K562 (cell line): ENCODE data around the gene AIRE. TPM values are rescaled to one million over a fixed set of nuclear protein-coding genes. Genes with fewer than 3 reads are reported as not detected.

Experiments
- ATAC-seq: fragments of 200-7000 bp; cut with Tn5 transposase; 3 replicates; pipeline ENCODE4 v1.9.1; 2020; ENCODE audit warnings: moderate library complexity
- BruUV-seq: library from RNA; stranded (reverse); fragments of 400-500 nt; replicated peaks from 2 replicates; lab custom pipeline; 2021; lab: Mats Ljungman, UMichigan
- CTCF ChIA-PET: fragments of 300-600 bp; formaldehyde crosslinking; extraction: SDS; loops from one replicate; lab custom pipeline; 2021; ENCODE audit warnings: low intra/inter-chr PET ratio; lab: Yijun Ruan, JAX
- POLR2A ChIA-PET: fragments of 300-600, 350-650 bp; sonication (Branson Sonifier 250); formaldehyde crosslinking; extraction: SDS; loops from one replicate; lab custom pipeline; 2021; ENCODE audit warnings: antibody characterized with exemption, inconsistent platforms; lab: Yijun Ruan, JAX
- DNase-seq, 4 experiments: peaks; one replicate each; pipeline versions ENCODE4 v3.0.0 to v3.0.0-alpha.2; 2011 to 2018; ENCODE audit warnings: low spot score in 3 of 4, mixed read lengths in 3 of 4; ENCODE audit errors: extremely low read depth in 1 of 4
- FAIRE-seq: peaks from 2 replicates; lab custom pipeline; 2011; peaks lifted over from hg19 to GRCh38; lab: Jason Lieb, UNC
- H2AFZ ChIP-seq: 2 replicates; pipeline ENCODE4 v1.6.0; 2011; ENCODE audit warnings: low read depth, low read length, control low read depth, inconsistent platforms
- H3K27ac ChIP-seq: fragments of 200-600 bp; 3 replicates; pipeline ENCODE4 v1.8.0; 2011; ENCODE audit warnings: low read depth, mild to moderate bottlenecking, control low read depth, inconsistent platforms, low read length, moderate library complexity, mixed read lengths; ENCODE audit errors: extremely low read depth
- H3K27me3 ChIP-seq, 2 experiments: fragments of 300-600 bp in 1 of 2; 2 replicates in 1 of 2; 3 replicates in 1 of 2; pipeline versions ENCODE4 v1.6.0 to v1.8.0; 2011; ENCODE audit warnings: inconsistent platforms in 2 of 2, low read length in 2 of 2, mild to moderate bottlenecking in 1 of 2, mixed read lengths in 1 of 2, moderate library complexity in 1 of 2; ENCODE audit not compliant: control insufficient read depth in 2 of 2, insufficient read depth in 2 of 2
- H3K36me3 ChIP-seq: fragments of 300-600 bp; 3 replicates; pipeline ENCODE4 v1.8.0; 2011; ENCODE audit warnings: mild to moderate bottlenecking, low read length, inconsistent platforms; ENCODE audit not compliant: control insufficient read depth, insufficient read depth
- H3K4me1 ChIP-seq, 2 experiments: fragments of 200-600 bp in 1 of 2; replicated peaks in 1 of 2; 2 replicates in 1 of 2; 3 replicates in 1 of 2; pipeline versions ENCODE4 v1.5.1 to v1.8.0; 2011; ENCODE audit warnings: inconsistent platforms in 2 of 2, low read length in 2 of 2, mild to moderate bottlenecking in 1 of 2, mixed read lengths in 1 of 2, moderate library complexity in 1 of 2; ENCODE audit not compliant: control insufficient read depth in 2 of 2, insufficient read depth in 2 of 2
- H3K4me2 ChIP-seq: 2 replicates; pipeline ENCODE4 v1.6.1; 2011; ENCODE audit warnings: low read length, control low read depth, inconsistent platforms, mixed read lengths; ENCODE audit not compliant: insufficient read depth
- H3K4me3 ChIP-seq: fragments of 200-600 bp; sonication (generic), shearing (Covaris generic); 2 replicates; pipeline ENCODE4 v1.5.1; 2016; ENCODE audit warnings: control low read depth, inconsistent platforms
- H3K79me2 ChIP-seq: fragments of 200-600 bp; 3 replicates; pipeline ENCODE4 v1.8.0; 2011; ENCODE audit warnings: low read length, inconsistent platforms; ENCODE audit not compliant: control insufficient read depth, insufficient read depth
- H3K9ac ChIP-seq, 2 experiments: 2 replicates each; pipeline versions ENCODE4 v1.6.0 to v1.6.1; 2011; ENCODE audit warnings: low read depth in 2 of 2, low read length in 2 of 2, control low read depth in 1 of 2, inconsistent platforms in 1 of 2, mild to moderate bottlenecking in 1 of 2, mixed read lengths in 1 of 2; ENCODE audit not compliant: insufficient read depth in 1 of 2
- H3K9me1 ChIP-seq: one replicate; pipeline ENCODE4 v1.6.0; 2011; ENCODE audit warnings: inconsistent platforms, mild to moderate bottlenecking, low read length, moderate library complexity; ENCODE audit not compliant: control insufficient read depth, insufficient read depth
- H3K9me3 ChIP-seq: replicated peaks from 2 replicates; pipeline ENCODE4 v1.5.1; 2011; ENCODE audit warnings: low read depth, low read length, inconsistent platforms; ENCODE audit not compliant: control insufficient read depth, insufficient read depth
- H4K20me1 ChIP-seq: replicated peaks from 2 replicates; pipeline ENCODE4 v1.6.1; 2011; ENCODE audit warnings: low read length, inconsistent platforms, mixed read lengths; ENCODE audit not compliant: control insufficient read depth, insufficient read depth
- PATZ1 ChIP-seq: fragments of 250-450 bp; sonication (Bioruptor Pico); IDR thresholded peaks from 2 replicates; pipeline ENCODE4 v1.5.0; 2020; ENCODE audit warnings: mild to moderate bottlenecking, borderline replicate concordance
- TAF7 ChIP-seq: fragments of 450-650 bp; IDR thresholded peaks from 2 replicates; pipeline ENCODE4 v1.6.1; 2016; ENCODE audit warnings: missing genetic modification characterization, missing compliant biosample characterization
- ZNF217 ChIP-seq: sonication (generic); formaldehyde crosslinking; IDR thresholded peaks from 2 replicates; pipeline ENCODE4 v1.8.0; 2022; ENCODE audit warnings: mild to moderate bottlenecking, missing genetic modification reagents
- WGBS: fragments of 100-300 bp; shearing (Covaris generic); methylation state at CpG from one replicate; pipeline ENCODE4 v1.1.6; 2016; ENCODE audit warnings: low coverage, mixed read lengths; ENCODE audit not compliant: insufficient coverage; ENCODE audit errors: missing lambda C conversion rate; 5-methylcytosine and 5-hydroxymethylcytosine counted together
- in situ Hi-C: fragments of 300-500 bp; cut with MboI; formaldehyde crosslinking; loops from 4 replicates; pipeline ENCODE4 v1.15.0; 2018; ENCODE audit warnings: inconsistent platforms, mixed read lengths
- intact Hi-C: fragments of 100-400 bp; cut with micrococcal nuclease; formaldehyde crosslinking; loops from 2 replicates; pipeline ENCODE4 v1.14.2; 2022
- polyA plus RNA-seq, 8 experiments: library from polyadenylated mRNA; depleted of rRNA in 4 of 8; stranded (reverse) in 5 of 8; unstranded in 3 of 8; fragments of >200 nt; fragmentation: Nextera tagmentation in 2 of 8; fragmentation: Illumina TruSeq in 1 of 8; extraction: Ambion mirVana in 2 of 8; extraction: Trizol in 1 of 8; gene quantifications; 2 replicates each; pipeline versions ENCODE4 v1.2.1 to v1.2.3, GENCODE V29; 2011 to 2014; ENCODE audit warnings: inconsistent platforms in 1 of 8, missing spikeins in 1 of 8
- total RNA-seq, 7 experiments: library from RNA; depleted of rRNA in 6 of 7; stranded (reverse); fragments of >200 nt in 6 of 7; fragmentation: Illumina TruSeq in 2 of 7; extraction: Trizol in 2 of 7; gene quantifications; 2 replicates each; pipeline versions ENCODE4 v1.2.1 to v1.2.3, GENCODE V29; 2011 to 2021; ENCODE audit warnings: low replicate concordance in 1 of 7

The AIRE gene
- total and polyA plus RNA-seq, 9 of the 15 experiments (the other 6 are each of a cell fraction or from before 2014, with no cell fraction given), result 0.01 TPM; not detected in 8

GRCh38 chr21:44327603-44327974, 41.9 kb downstream of the AIRE start:
- Histone ChIP-seq H3K9ac (peak overlapping the region in 1 of 2 experiments; percentile 52; a peak in 2 of 4 replicates), H3K9me1 (peaks cover 4% of the 10 kb centered on the region), H3K27ac (no peak overlapping the region), H3K4me1 (peaks cover 0 to 52% of the 10 kb centered on the region in 2 experiments; a peak in 2 of 5 replicates), H3K4me3 (no peak overlapping the region), H4K20me1 (peaks cover 15% of the 10 kb centered on the region), H2AFZ (no peak overlapping the region)
- DNase-seq (no peak), ATAC-seq (no peak; the same call in 1 of the 3 replicates), FAIRE-seq (no peak)
- intact Hi-C loops, result no loop called here
- WGBS, result 84% methylated on average over 11 of the region's 11 CpGs
- no peak for TF ChIP-seq ZNF217 (CRISPR knock-in tag)
- no peak for TF ChIP-seq PATZ1
- no peak for TF ChIP-seq TAF7 (tag)
- TF ChIP-seq, all 486 proteins: peak for 0
- ChIA-PET CTCF (no interaction called here), POLR2A (no interaction called here)
- in situ Hi-C loops, result no loop called here
- BruUV-seq, result no TSS peak
- H3K27me3 ChIP-seq, result no peaks in the 10 kb centered on the region
- H3K79me2 ChIP-seq, result no peaks in the 10 kb centered on the region
- peaks cover 43% of the 10 kb centered on the region; the same call in 1 of the 3 replicates for H3K36me3 ChIP-seq
- no peak overlapping the region for H3K4me2 ChIP-seq
- H3K9me3 ChIP-seq, result no peaks in the 10 kb centered on the region
